ENCODE results near the gene EIF3J.

DNA sequence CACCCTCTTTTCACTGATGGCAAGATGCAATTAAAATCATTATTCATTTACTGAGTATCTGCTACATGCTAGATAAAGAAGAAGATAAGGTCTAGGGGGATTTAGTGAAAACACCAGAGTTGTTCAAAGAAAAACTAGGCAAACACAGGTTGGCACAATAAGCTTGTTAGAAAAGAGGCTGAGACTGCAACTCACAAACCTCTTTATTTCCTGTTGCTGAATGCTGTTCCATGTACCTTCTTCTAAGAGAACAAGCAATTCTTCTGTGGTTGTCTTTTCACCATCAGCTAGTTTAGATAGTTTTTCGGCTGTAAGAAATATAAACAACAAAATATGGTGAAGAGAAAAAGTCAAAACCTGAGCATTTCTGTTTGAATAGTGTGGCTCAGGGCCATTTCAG is 61.1 kb downstream of the EIF3J start:
- TF ChIP-seq POLR2AphosphoS5 (IDR thresholded peaks at IDR 0.05) (no peak), TAF1 (IDR thresholded peaks at IDR 0.05; ENCODE audit: low read depth) (no peak)
- TF ChIP-seq, protein P1, sequence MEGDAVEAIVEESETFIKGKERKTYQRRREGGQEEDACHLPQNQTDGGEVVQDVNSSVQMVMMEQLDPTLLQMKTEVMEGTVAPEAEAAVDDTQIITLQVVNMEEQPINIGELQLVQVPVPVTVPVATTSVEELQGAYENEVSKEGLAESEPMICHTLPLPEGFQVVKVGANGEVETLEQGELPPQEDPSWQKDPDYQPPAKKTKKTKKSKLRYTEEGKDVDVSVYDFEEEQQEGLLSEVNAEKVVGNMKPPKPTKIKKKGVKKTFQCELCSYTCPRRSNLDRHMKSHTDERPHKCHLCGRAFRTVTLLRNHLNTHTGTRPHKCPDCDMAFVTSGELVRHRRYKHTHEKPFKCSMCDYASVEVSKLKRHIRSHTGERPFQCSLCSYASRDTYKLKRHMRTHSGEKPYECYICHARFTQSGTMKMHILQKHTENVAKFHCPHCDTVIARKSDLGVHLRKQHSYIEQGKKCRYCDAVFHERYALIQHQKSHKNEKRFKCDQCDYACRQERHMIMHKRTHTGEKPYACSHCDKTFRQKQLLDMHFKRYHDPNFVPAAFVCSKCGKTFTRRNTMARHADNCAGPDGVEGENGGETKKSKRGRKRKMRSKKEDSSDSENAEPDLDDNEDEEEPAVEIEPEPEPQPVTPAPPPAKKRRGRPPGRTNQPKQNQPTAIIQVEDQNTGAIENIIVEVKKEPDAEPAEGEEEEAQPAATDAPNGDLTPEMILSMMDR (IDR thresholded peaks at IDR 0.05; ENCODE audit: poor library complexity, severe bottlenecking), result no peak
